RWPE2 (cell line): ENCODE results near the gene FAM156B.
"Not testable (repeated sequence)": the region's sequence is repeated elsewhere in the genome, so short reads cannot be mapped to it uniquely, and the experiment has no call there.

ENCODE experiments used
- ATAC-seq: fragments of 200-7000 bp; cut with Tn5 transposase; 3 replicates; pipeline ENCODE4 v1.9.1; 2021; ENCODE audit warnings: low read depth
- DNase-seq: peaks from one replicate; pipeline ENCODE4 v3.0.0-alpha.2; 2020; ENCODE audit warnings: low spot score
- H3K27ac ChIP-seq: fragments of 450-650 bp; 2 replicates; pipeline ENCODE4 v1.5.1; 2017; ENCODE audit warnings: mild to moderate bottlenecking; ENCODE audit not compliant: poor library complexity, severe bottlenecking
- H3K27me3 ChIP-seq: fragments of 250-450 bp; sonication (Bioruptor Pico); 2 replicates; pipeline ENCODE4 v1.5.1; 2021; ENCODE audit warnings: mild to moderate bottlenecking, moderate library complexity; ENCODE audit not compliant: insufficient read depth, poor library complexity, severe bottlenecking
- H3K36me3 ChIP-seq: fragments of 250-450 bp; sonication (Bioruptor Pico); 2 replicates; pipeline ENCODE4 v1.5.1; 2020; ENCODE audit warnings: low read depth, mild to moderate bottlenecking, moderate library complexity
- H3K4me1 ChIP-seq: fragments of 250-450 bp; sonication (Bioruptor Pico); 2 replicates; pipeline ENCODE4 v1.5.1; 2021; ENCODE audit warnings: mild to moderate bottlenecking, moderate library complexity; ENCODE audit not compliant: insufficient read depth, poor library complexity, severe bottlenecking
- H3K4me3 ChIP-seq: fragments of 250-450 bp; sonication (Bioruptor Pico); 2 replicates; pipeline ENCODE4 v1.5.1; 2021; ENCODE audit warnings: mild to moderate bottlenecking, moderate library complexity; ENCODE audit not compliant: severe bottlenecking
- H3K9me3 ChIP-seq: fragments of 250-450 bp; sonication (Bioruptor Pico); 2 replicates; pipeline ENCODE4 v1.5.1; 2021; ENCODE audit warnings: mild to moderate bottlenecking, moderate library complexity; ENCODE audit not compliant: severe bottlenecking
- CTCF ChIP-seq: fragments of 450-650 bp; IDR thresholded peaks from one replicate; pipeline ENCODE4 v1.5.1; 2017; ENCODE audit warnings: mild to moderate bottlenecking, moderate library complexity; ENCODE audit not compliant: poor library complexity, severe bottlenecking

Gene FAM156B

GRCh38 chrX:52896855-52897709 is at the start of gene FAM156B:
FAM156B (plus strand) TSS chrX:52897330; CDS start chrX:52907226, 9,896 bp downstream.
- ATAC-seq: peak; percentile 84
- not testable (repeated sequence) for H3K27me3 ChIP-seq, H3K9me3 ChIP-seq, H3K27ac ChIP-seq, DNase-seq, H3K4me3 ChIP-seq, H3K4me1 ChIP-seq, H3K36me3 ChIP-seq

- TF ChIP-seq CTCF: no peak
These were observed 44.8 kb upstream of the FAM156B start for GRCh38 chrX:52852110-52852860.

GRCh38 chrX:52856991-52857525 is 40.1 kb upstream of the FAM156B start:
- not testable (repeated sequence) for H3K9me3 ChIP-seq, DNase-seq, H3K36me3 ChIP-seq, H3K27ac ChIP-seq, ATAC-seq, H3K4me1 ChIP-seq, H3K27me3 ChIP-seq, H3K4me3 ChIP-seq

More at GRCh38 chrX:52852110-52852860, 44.8 kb upstream of the FAM156B start:
- no peak overlapping the region for H3K4me3 ChIP-seq
- no peaks in the 10 kb centered on the region for H3K9me3 ChIP-seq
- H3K27me3 ChIP-seq: no peaks in the 10 kb centered on the region
- DNase-seq (no peak), ATAC-seq (0 out of 3 replicates have a peak, but pooled peaks have one; percentile 19)
- no peaks in the 10 kb centered on the region for H3K36me3 ChIP-seq
- no peaks in the 10 kb centered on the region for H3K4me1 ChIP-seq
- H3K27ac ChIP-seq: no peak overlapping the region

- Histone ChIP-seq H3K9me3 (no peaks in the 10 kb centered on the region), H3K4me3 (no peak overlapping the region), H3K4me1 (no peaks in the 10 kb centered on the region), H3K36me3 (no peaks in the 10 kb centered on the region), H3K27me3 (no peaks in the 10 kb centered on the region), H3K27ac (no peak overlapping the region)
- no peak for TF ChIP-seq CTCF
- no peak for ATAC-seq
- no peak for DNase-seq
These were observed 31.7 kb upstream of the FAM156B start for GRCh38 chrX:52865343-52865998.

GRCh38 chrX:52867610-52868348 is 29.4 kb upstream of the FAM156B start, which contains the start of gene XAGE3:
XAGE3 (minus strand) TSS chrX:52868083; CDS start chrX:52867133, 950 bp downstream.
- H3K27ac ChIP-seq: no peak within 1 kb of the TSS
- DNase-seq (peak; percentile 19), ATAC-seq (no peak)
- no peaks in the 10 kb centered on the region for H3K36me3 ChIP-seq
- no peaks in the 10 kb centered on the region for H3K9me3 ChIP-seq
- no peaks in the 10 kb centered on the region for H3K4me1 ChIP-seq
- H3K4me3 ChIP-seq: no peak within 1 kb of the TSS
- TF ChIP-seq CTCF: no peak
- H3K27me3 ChIP-seq: no peaks in the 10 kb centered on the region
